Sigmoid colon (tissue), 4 donors: ENCODE data around the gene NDUFB10.

Experiments used
- EP300 ChIP-seq, 4 donors: sonication (generic); formaldehyde crosslinking; IDR thresholded peaks; one replicate each; pipeline ENCODE4 v1.6.1; 2017; ENCODE audit warnings: antibody characterized with exemption in 4 of 4
- POLR2A ChIP-seq, 2 donors: fragments of 450-650 bp; IDR thresholded peaks; one replicate each; pipeline ENCODE4 v1.6.1; 2016; ENCODE audit warnings: antibody characterized with exemption in 2 of 2, mild to moderate bottlenecking in 2 of 2, moderate library complexity in 2 of 2
- TF ChIP-seq, protein P1 (sequence below), 4 experiments: fragments of 450-650 bp in 3 of 4; fragments of 200-600 bp in 1 of 4; IDR thresholded peaks; one replicate each; pipeline ENCODE4 v1.5.1; 2016 to 2019; ENCODE audit warnings: antibody characterized with exemption in 4 of 4, mild to moderate bottlenecking in 3 of 4, moderate library complexity in 2 of 4

DNA sequence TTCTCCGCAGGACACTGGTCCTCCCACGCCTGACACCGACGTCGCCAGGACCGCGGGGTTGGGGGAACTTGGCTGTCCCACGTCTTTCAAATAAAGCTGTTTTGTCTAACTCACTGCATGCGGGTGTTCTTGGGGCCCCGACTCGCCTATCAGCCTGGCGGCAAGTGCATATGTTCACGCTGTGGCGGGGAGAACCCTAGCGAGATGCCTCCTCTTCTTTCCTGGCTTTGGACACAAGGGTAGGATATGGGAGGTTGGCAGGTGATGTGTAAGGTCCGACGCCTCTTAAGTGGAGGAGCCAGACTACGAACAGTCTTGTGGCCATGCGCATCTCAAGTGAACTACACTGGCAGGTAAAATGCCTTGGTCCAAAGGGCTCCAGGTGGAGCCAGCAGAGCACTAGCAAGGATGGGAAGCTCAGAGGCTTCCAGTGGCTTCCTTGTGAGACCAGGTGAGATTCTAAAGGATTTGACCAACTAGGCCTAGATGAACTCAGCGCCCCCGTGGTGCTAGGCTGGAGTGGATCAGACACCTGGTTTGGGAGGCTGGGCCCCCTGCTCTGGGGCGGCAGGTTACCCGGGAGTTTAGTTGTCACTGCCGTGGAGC, 6.2 kb downstream of the NDUFB10 start:
- no peak for TF ChIP-seq POLR2A (IDR thresholded peaks at IDR 0.05)
- TF ChIP-seq, protein P1, sequence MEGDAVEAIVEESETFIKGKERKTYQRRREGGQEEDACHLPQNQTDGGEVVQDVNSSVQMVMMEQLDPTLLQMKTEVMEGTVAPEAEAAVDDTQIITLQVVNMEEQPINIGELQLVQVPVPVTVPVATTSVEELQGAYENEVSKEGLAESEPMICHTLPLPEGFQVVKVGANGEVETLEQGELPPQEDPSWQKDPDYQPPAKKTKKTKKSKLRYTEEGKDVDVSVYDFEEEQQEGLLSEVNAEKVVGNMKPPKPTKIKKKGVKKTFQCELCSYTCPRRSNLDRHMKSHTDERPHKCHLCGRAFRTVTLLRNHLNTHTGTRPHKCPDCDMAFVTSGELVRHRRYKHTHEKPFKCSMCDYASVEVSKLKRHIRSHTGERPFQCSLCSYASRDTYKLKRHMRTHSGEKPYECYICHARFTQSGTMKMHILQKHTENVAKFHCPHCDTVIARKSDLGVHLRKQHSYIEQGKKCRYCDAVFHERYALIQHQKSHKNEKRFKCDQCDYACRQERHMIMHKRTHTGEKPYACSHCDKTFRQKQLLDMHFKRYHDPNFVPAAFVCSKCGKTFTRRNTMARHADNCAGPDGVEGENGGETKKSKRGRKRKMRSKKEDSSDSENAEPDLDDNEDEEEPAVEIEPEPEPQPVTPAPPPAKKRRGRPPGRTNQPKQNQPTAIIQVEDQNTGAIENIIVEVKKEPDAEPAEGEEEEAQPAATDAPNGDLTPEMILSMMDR (IDR thresholded peaks at IDR 0.05), result no peak
- no peak for TF ChIP-seq EP300 (IDR thresholded peaks at IDR 0.05)
